LNCAP (cell line): Measurements from ENCODE around the gene EPHA4.

Experiments
- TF ChIP-seq, protein P1 (sequence below): fragments of 450-650 bp; IDR thresholded peaks from 2 replicates; pipeline ENCODE4 v1.5.1; 2017; ENCODE audit warnings: mild to moderate bottlenecking

Gene EPHA4

GRCh38 chr2:221444106-221444505 is 128.0 kb downstream of the EPHA4 start:
- TF ChIP-seq, protein P1, sequence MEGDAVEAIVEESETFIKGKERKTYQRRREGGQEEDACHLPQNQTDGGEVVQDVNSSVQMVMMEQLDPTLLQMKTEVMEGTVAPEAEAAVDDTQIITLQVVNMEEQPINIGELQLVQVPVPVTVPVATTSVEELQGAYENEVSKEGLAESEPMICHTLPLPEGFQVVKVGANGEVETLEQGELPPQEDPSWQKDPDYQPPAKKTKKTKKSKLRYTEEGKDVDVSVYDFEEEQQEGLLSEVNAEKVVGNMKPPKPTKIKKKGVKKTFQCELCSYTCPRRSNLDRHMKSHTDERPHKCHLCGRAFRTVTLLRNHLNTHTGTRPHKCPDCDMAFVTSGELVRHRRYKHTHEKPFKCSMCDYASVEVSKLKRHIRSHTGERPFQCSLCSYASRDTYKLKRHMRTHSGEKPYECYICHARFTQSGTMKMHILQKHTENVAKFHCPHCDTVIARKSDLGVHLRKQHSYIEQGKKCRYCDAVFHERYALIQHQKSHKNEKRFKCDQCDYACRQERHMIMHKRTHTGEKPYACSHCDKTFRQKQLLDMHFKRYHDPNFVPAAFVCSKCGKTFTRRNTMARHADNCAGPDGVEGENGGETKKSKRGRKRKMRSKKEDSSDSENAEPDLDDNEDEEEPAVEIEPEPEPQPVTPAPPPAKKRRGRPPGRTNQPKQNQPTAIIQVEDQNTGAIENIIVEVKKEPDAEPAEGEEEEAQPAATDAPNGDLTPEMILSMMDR: no peak

DNA sequence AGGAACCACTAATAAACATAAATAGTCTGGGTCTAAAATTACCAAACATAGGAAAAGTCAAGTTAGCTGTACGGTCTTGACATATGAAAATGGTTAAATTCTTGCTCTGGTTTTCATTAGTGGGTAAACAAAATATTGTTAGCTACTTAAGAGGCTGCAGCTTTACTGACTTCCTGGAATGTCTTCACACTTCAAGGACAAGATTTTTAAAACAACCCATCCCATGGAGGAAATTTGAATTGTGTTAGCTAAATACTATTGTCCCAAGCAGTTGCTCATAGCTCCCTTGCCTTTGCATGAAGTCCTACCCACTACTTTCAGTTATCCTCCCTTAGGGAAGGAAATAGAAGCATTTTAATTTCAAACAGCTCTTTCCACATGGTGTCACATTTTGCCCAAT is 128.5 kb downstream of the EPHA4 start:
- TF ChIP-seq, protein P1: no peak

GRCh38 chr2:221442128-221442527 is 130.0 kb downstream of the EPHA4 start:
- TF ChIP-seq, protein P1: no peak

DNA sequence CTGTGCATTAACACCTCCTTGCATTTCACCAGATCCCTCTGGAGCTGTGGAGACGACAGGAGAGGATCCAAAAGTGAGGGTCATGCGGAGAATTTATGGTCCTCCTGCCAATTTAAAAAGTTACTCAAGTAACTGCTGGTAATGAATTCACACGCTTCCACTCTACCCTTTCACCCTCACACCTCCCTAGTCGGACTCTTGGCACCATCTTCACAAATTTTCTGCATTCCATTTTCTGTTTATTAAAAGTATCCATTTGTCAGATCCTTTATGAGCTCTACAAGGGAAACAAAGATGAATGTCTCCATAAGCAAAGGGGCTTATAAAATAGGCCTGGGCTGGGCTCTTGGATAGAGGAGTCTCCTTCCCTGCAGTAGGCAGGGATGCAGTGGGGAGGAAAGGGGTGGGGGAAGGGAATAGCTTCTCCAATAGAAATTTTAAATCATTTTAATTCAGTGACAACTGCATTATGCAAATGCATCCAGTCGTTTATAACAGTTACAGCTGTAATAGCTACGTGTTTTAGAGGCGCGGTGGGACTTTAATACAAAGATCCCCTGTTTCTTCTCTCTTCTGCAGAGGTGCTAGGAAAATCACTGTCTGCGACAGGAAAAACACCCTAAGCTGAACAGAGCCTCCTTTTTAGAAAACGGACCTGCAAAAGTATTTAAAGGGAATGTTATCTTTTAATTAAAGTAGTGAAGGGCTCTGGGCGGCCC is 132.2 kb downstream of the EPHA4 start:
- TF ChIP-seq, protein P1: no peak

DNA sequence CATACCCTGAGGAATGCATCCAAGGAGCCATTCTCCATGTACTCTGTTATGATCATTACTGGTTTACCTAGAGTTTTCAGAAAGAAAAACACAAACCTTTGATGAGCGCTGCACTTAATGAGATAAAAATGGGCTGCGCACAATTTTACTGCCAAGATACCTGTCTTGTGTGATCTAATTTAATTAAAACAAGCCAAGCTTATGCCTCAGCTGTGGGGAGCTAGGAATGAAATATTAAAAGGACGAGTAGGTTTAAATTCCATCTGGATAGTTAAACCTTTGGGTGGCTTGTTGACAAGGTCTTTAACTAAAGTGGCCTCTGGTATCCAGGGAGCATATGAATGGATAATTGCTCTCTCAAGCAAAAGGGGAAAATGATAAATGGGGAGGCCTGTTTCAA is 135.0 kb downstream of the EPHA4 start:
- TF ChIP-seq, protein P1: no peak

GRCh38 chr2:221435171-221435570 is 136.9 kb downstream of the EPHA4 start:
- TF ChIP-seq, protein P1: no peak

DNA sequence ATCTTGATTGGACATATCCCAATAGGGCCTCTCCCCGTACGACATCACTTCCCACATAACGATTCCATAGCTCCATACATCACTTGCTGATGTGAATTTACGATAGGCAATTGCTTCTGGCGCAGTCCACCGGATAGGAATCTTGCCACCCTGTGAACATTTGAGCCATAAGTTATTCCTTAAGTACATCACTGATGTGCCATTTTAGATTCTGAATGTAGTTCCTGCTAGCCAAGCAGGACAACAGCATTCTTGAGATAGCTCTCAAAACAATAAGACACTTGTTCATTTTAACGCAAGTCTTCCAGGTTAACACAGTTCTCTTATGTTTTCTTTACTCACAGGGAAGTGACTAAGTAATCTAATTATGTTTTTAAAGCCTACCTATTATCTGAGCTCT is 138.0 kb downstream of the EPHA4 start:
- TF ChIP-seq, protein P1: no peak

DNA sequence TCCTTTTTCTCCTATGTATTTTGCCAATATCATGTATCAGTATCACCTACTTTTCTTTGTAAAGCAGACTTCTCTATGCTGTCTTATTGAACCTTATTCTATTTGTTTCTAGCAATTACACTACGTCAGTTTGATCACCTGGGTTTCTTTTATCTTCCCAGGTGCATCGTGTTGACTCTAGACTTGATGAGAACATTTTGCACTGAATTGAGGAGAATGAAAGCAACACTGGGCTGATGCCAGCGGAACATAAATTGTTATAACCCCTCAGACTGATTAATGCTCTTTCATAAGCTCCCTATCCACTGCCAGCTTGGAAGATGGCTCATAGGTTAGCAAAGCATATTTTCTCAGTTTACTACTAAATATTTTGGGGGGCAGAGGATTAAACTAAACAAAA is 140.6 kb downstream of the EPHA4 start:
- TF ChIP-seq, protein P1: no peak
